HG03565 (cell line): ENCODE measurements around the gene MTCL1.

Experiments used
- ATAC-seq: cut with Tn5 transposase; IDR thresholded peaks from one replicate; pipeline ENCODE4 v1.9.1; 2021; ENCODE audit warnings: mild to moderate bottlenecking, moderate library complexity; ENCODE audit not compliant: unreplicated experiment

Gene MTCL1

GRCh38 chr18:8766559-8767293 is 61.4 kb downstream of the MTCL1 start:
- no peak for ATAC-seq

- ATAC-seq: no peak
Observed at GRCh38 chr18:8767340-8767739, 62.0 kb downstream of the MTCL1 start.

GRCh38 chr18:8769509-8770095 is 64.2 kb downstream of the MTCL1 start:
- ATAC-seq: no peak

GRCh38 chr18:8770657-8771056 is 65.3 kb downstream of the MTCL1 start:
- ATAC-seq: no peak

- ATAC-seq: no peak
Observed at GRCh38 chr18:8771930-8772329, 66.6 kb downstream of the MTCL1 start.

GRCh38 chr18:8773980-8774379 is 68.6 kb downstream of the MTCL1 start:
- ATAC-seq: no peak

- no peak for ATAC-seq
Observed at GRCh38 chr18:8776013-8776943, 70.9 kb downstream of the MTCL1 start.

GRCh38 chr18:8777846-8778245 is 72.5 kb downstream of the MTCL1 start:
- no peak for ATAC-seq

- ATAC-seq: no peak
Observed at GRCh38 chr18:8778386-8778785, 73.0 kb downstream of the MTCL1 start.

- no peak for ATAC-seq
Observed at GRCh38 chr18:8778824-8779223, 73.5 kb downstream of the MTCL1 start.

- ATAC-seq: no peak
Observed at GRCh38 chr18:8779251-8779650, 73.9 kb downstream of the MTCL1 start.

- no peak for ATAC-seq
Observed at GRCh38 chr18:8780227-8780626, 74.9 kb downstream of the MTCL1 start.

GRCh38 chr18:8781671-8782070 is 76.3 kb downstream of the MTCL1 start:
- ATAC-seq: no peak

GRCh38 chr18:8783335-8783993 is 78.1 kb downstream of the MTCL1 start:
- no peak for ATAC-seq

- no peak for ATAC-seq
Observed at GRCh38 chr18:8783994-8784530, 78.7 kb downstream of the MTCL1 start.

- ATAC-seq: no peak
Observed at GRCh38 chr18:8785261-8785660, 79.9 kb downstream of the MTCL1 start.

GRCh38 chr18:8785855-8786482 is 80.6 kb downstream of the MTCL1 start:
- ATAC-seq: no peak

GRCh38 chr18:8786483-8787370 is 81.4 kb downstream of the MTCL1 start:
- no peak for ATAC-seq

GRCh38 chr18:8787371-8787670 is 82.0 kb downstream of the MTCL1 start:
- ATAC-seq: no peak

GRCh38 chr18:8787794-8788193 is 82.4 kb downstream of the MTCL1 start:
- ATAC-seq: no peak
